H1 (cell line): ENCODE results near the gene MYMX. TPM values are rescaled to one million over a fixed set of nuclear protein-coding genes. Genes with fewer than 3 reads are reported as not detected.

Experiments
- ATF2 ChIP-seq: IDR thresholded peaks from 2 replicates; pipeline ENCODE4 v1.6.1; 2012; ENCODE audit warnings: low read length, inconsistent platforms
- BACH1 ChIP-seq: IDR thresholded peaks from 2 replicates; pipeline ENCODE4 v1.6.1; 2012; ENCODE audit warnings: low read length, improper control_type of control experiment
- BRCA1 ChIP-seq: IDR thresholded peaks from 2 replicates; pipeline ENCODE4 v1.6.1; 2012; ENCODE audit warnings: low read depth, low read length, improper control_type of control experiment
- CBX5 ChIP-seq: fragments of 300-800, 300-1000 bp; sonication (generic); IDR thresholded peaks from 2 replicates; pipeline ENCODE4 v1.7.1; 2016; ENCODE audit warnings: antibody characterized with exemption, low read length, low read depth
- CBX8 ChIP-seq: fragments of 300-800, 300-1000 bp; sonication (generic); IDR thresholded peaks from 2 replicates; pipeline ENCODE4 v1.7.1; 2016; ENCODE audit warnings: low read depth, low read length, borderline replicate concordance
- CTBP2 ChIP-seq: IDR thresholded peaks from 2 replicates; pipeline ENCODE4 v1.7.0; 2011; ENCODE audit warnings: borderline replicate concordance, mild to moderate bottlenecking, moderate library complexity, mixed read lengths, low read length; ENCODE audit not compliant: insufficient read depth, insufficient read length
- CTCF ChIP-seq, 3 experiments: IDR thresholded peaks; 1 replicate in 2 of 3; 2 replicates in 1 of 3; pipeline versions ENCODE4 v1.5.1 to v1.6.1; 2011; ENCODE audit warnings: low read length in 3 of 3, mild to moderate bottlenecking in 3 of 3, inconsistent platforms in 2 of 3, low read depth in 1 of 3, moderate library complexity in 1 of 3; ENCODE audit not compliant: insufficient read depth in 1 of 3; ENCODE audit errors: control extremely low read depth in 1 of 3
- EZH2 ChIP-seq: fragments of 200-600 bp; sonication (generic); IDR thresholded peaks from 2 replicates; pipeline ENCODE4 v1.7.1; 2012; ENCODE audit warnings: low read depth, mild to moderate bottlenecking, moderate library complexity, low read length, inconsistent platforms; ENCODE audit not compliant: severe bottlenecking
- GABPA ChIP-seq: IDR thresholded peaks from 2 replicates; pipeline ENCODE4 v1.6.1; 2011; ENCODE audit warnings: mild to moderate bottlenecking, low read length, moderate library complexity, borderline replicate concordance; ENCODE audit not compliant: insufficient read depth
- HDAC6 ChIP-seq: IDR thresholded peaks from one replicate; pipeline ENCODE4 v1.7.1; 2012; ENCODE audit warnings: low read depth, mild to moderate bottlenecking, inconsistent platforms, low read length, moderate library complexity
- JUN ChIP-seq: IDR thresholded peaks from 2 replicates; pipeline ENCODE4 v1.6.1; 2011; ENCODE audit warnings: low read depth, mild to moderate bottlenecking, improper control_type of control experiment, low read length
- KDM5A ChIP-seq: fragments of 200-600 bp; IDR thresholded peaks from 2 replicates; pipeline ENCODE4 v1.7.1; 2012; ENCODE audit warnings: mild to moderate bottlenecking, low read length, inconsistent platforms, mixed read lengths
- MAFK ChIP-seq: IDR thresholded peaks from 2 replicates; pipeline ENCODE4 v1.6.1; 2012; ENCODE audit warnings: low read depth, mild to moderate bottlenecking, improper control_type of control experiment, low read length
- POLR2A ChIP-seq, 2 experiments: IDR thresholded peaks; 1 replicate in 1 of 2; 2 replicates in 1 of 2; pipeline ENCODE4 v1.6.1; 2011; ENCODE audit warnings: low read depth in 2 of 2, low read length in 2 of 2, mild to moderate bottlenecking in 2 of 2; ENCODE audit errors: control extremely low read depth in 1 of 2
- POLR2AphosphoS5 ChIP-seq: IDR thresholded peaks from 2 replicates; pipeline ENCODE4 v1.6.1; 2011; ENCODE audit warnings: low read depth, low read length
- SP1 ChIP-seq: IDR thresholded peaks from 2 replicates; pipeline ENCODE4 v1.6.1; 2011; ENCODE audit warnings: low read depth, low read length
- SP2 ChIP-seq: IDR thresholded peaks from 2 replicates; pipeline ENCODE4 v1.6.1; 2012; ENCODE audit warnings: mild to moderate bottlenecking, low read length, inconsistent platforms
- TAF1 ChIP-seq: IDR thresholded peaks from 2 replicates; pipeline ENCODE4 v1.6.1; 2011; ENCODE audit warnings: mild to moderate bottlenecking, low read depth, low read length
- TEAD4 ChIP-seq: IDR thresholded peaks from 2 replicates; pipeline ENCODE4 v1.6.1; 2012; ENCODE audit warnings: low read depth, low read length, inconsistent platforms, mixed read lengths
- YY1 ChIP-seq: IDR thresholded peaks from 2 replicates; pipeline ENCODE4 v1.6.1; 2011; ENCODE audit warnings: low read depth, mild to moderate bottlenecking, low read length
- polyA plus RNA-seq, 7 experiments: library from polyadenylated mRNA; depleted of rRNA in 3 of 7; stranded (reverse) in 5 of 7; unstranded in 2 of 7; fragments of >200 nt in 5 of 7; fragments of 200-250 nt in 2 of 7; gene quantifications; 1 replicate in 5 of 7; 2 replicates in 1 of 7; 4 replicates in 1 of 7; pipeline versions ENCODE4 v1.2.1 to v1.2.3, GENCODE V29; 2011 to 2013; ENCODE audit warnings: missing spikeins in 2 of 7, mixed read lengths in 2 of 7
- total RNA-seq: library from RNA; stranded (reverse); fragmentation: NEBNext Ultra II Directional; extraction: Animal tissue kit (Norgen Biotek cat#: 25700); gene quantifications from 2 replicates; pipeline ENCODE4 v1.2.1, GENCODE V29; 2021

The MYMX gene
- total and polyA plus RNA-seq, 2 of the 8 experiments (the other 6 are each of a cell fraction or from before 2014, with no cell fraction given): 4.7 to 6.9 TPM

- TF ChIP-seq MAFK: 0 out of 2 replicates have a peak, but pooled peaks have one; percentile 2
- TF ChIP-seq EZH2: no peak
- no peak for TF ChIP-seq SP2
- no peak for TF ChIP-seq CBX5
- peak; percentile 97 for TF ChIP-seq TAF1
- no peak for TF ChIP-seq ATF2
- peak; percentile 45; the same call in 1 of the 2 replicates for TF ChIP-seq TEAD4
- TF ChIP-seq SP1: no peak
- peak in 1 of 2 experiments; percentile 67; a peak in 1 of 3 replicates for TF ChIP-seq POLR2A (IDR thresholded peaks at IDR 0.05; ENCODE audit: control extremely low read depth in 1 of 2, low read depth in 2 of 2, low read length in 2 of 2)
- no peak for TF ChIP-seq CTBP2
- TF ChIP-seq POLR2AphosphoS5: no peak; the same call in 1 of the 2 replicates
- no peak for TF ChIP-seq BRCA1
- no peak for TF ChIP-seq BACH1
- TF ChIP-seq CBX8: no peak
- no peak for TF ChIP-seq HDAC6
- TF ChIP-seq YY1: peak; percentile 50; the same call in 1 of the 2 replicates
- TF ChIP-seq KDM5A: peak; percentile 34; the same call in 1 of the 2 replicates
- no peak for TF ChIP-seq JUN
- TF ChIP-seq GABPA: no peak
- TF ChIP-seq CTCF (IDR thresholded peaks at IDR 0.05; ENCODE audit: control extremely low read depth in 1 of 3, insufficient read depth in 1 of 3, low read depth in 1 of 3, low read length in 3 of 3): peak in 2 of 3 experiments; percentile 70 to 91; a peak in 3 of 4 replicates
Measured at GRCh38 chr6:44257025-44257752, 40.5 kb downstream of the MYMX start, which contains the start of gene SLC35B2 (continued).
